Neural crest cell (in vitro differentiated cells): ENCODE measurements around the gene SV2B. TPM values are rescaled to one million over a fixed set of nuclear protein-coding genes. Genes with fewer than 3 reads are reported as not detected.
A peak's percentile ranks its signal among the peaks of the same experiment; 100 is the strongest.
"Not testable (repeated sequence)": the region's sequence is repeated elsewhere in the genome, so short reads cannot be mapped to it uniquely, and the experiment has no call there.

Experiments used
- DNase-seq: peaks from one replicate; pipeline ENCODE4 v3.0.0; 2021; ENCODE audit warnings: low read depth, mixed read lengths, low spot score
- H3K27ac Mint-ChIP-seq: one replicate; pipeline ENCODE4 v1.8.0; 2021; ENCODE audit warnings: mild to moderate bottlenecking, mixed read lengths; ENCODE audit not compliant: unreplicated experiment
- H3K27me3 Mint-ChIP-seq: 2 replicates; pipeline ENCODE4 v1.8.0; 2021; ENCODE audit warnings: low read depth, mild to moderate bottlenecking, mixed read lengths
- H3K36me3 Mint-ChIP-seq: 2 replicates; pipeline ENCODE4 v1.8.0; 2021; ENCODE audit warnings: low read depth, mild to moderate bottlenecking, mixed read lengths
- H3K4me1 Mint-ChIP-seq: 2 replicates; pipeline ENCODE4 v1.8.0; 2021; ENCODE audit warnings: mixed read lengths
- H3K4me3 Mint-ChIP-seq: one replicate; pipeline ENCODE4 v1.8.0; 2021; ENCODE audit warnings: mild to moderate bottlenecking, mixed read lengths
- H3K9me3 Mint-ChIP-seq: 2 replicates; pipeline ENCODE4 v1.8.0; 2021; ENCODE audit warnings: mixed read lengths
- CTCF ChIP-seq: fragments of 200-600 bp; sonication (generic); conservative IDR thresholded peaks from 2 replicates; pipeline ENCODE4 v1.5.0; 2021; ENCODE audit warnings: antibody characterized with exemption, mild to moderate bottlenecking
- total RNA-seq: library from RNA; stranded (reverse); gene quantifications from 2 replicates; pipeline ENCODE4 v1.2.1, GENCODE V29; 2021

The SV2B gene
- total RNA-seq, 1 donor from 2014 or later, result not detected

GRCh38 chr15:91331581-91331980 is 231.5 kb downstream of the SV2B start:
- no peaks in the 10 kb centered on the region for H3K4me1 Mint-ChIP-seq

GRCh38 chr15:91335702-91336101 is 235.6 kb downstream of the SV2B start:
- H3K9me3 Mint-ChIP-seq, result no peaks in the 10 kb centered on the region
- TF ChIP-seq CTCF, result no peak
- no peak overlapping the region for H3K27ac Mint-ChIP-seq
- no peak overlapping the region for H3K4me3 Mint-ChIP-seq
- peaks cover 17% of the 10 kb centered on the region for H3K27me3 Mint-ChIP-seq
- H3K4me1 Mint-ChIP-seq, result no peaks in the 10 kb centered on the region
- DNase-seq, result no peak
- no peaks in the 10 kb centered on the region for H3K36me3 Mint-ChIP-seq

More at GRCh38 chr15:91331581-91331980, 231.5 kb downstream of the SV2B start:
- Mint-ChIP-seq H3K9me3 (no peaks in the 10 kb centered on the region), H3K27ac (no peak overlapping the region), H3K4me3 (no peak overlapping the region), H3K27me3 (peaks cover 3% of the 10 kb centered on the region), H3K36me3 (peaks cover 2% of the 10 kb centered on the region)
- no peak for DNase-seq
- TF ChIP-seq CTCF, result no peak

GRCh38 chr15:91336687-91337086 is 236.6 kb downstream of the SV2B start:
- H3K4me1 Mint-ChIP-seq, result no peaks in the 10 kb centered on the region
- H3K9me3 Mint-ChIP-seq, result no peaks in the 10 kb centered on the region
- H3K27ac Mint-ChIP-seq, result no peak overlapping the region
- peaks cover 26% of the 10 kb centered on the region for H3K27me3 Mint-ChIP-seq
- no peak overlapping the region for H3K4me3 Mint-ChIP-seq
- H3K36me3 Mint-ChIP-seq, result no peaks in the 10 kb centered on the region
- no peak for DNase-seq
- TF ChIP-seq CTCF, result no peak

- no peak for TF ChIP-seq CTCF
- H3K27ac Mint-ChIP-seq, result no peak overlapping the region
These were observed 238.7 kb downstream of the SV2B start for GRCh38 chr15:91338766-91339165.

GRCh38 chr15:91342097-91342496 is 242.0 kb downstream of the SV2B start:
- Mint-ChIP-seq H3K4me1 (no peaks in the 10 kb centered on the region), H3K27me3 (peaks cover 52% of the 10 kb centered on the region), H3K36me3 (no peaks in the 10 kb centered on the region), H3K9me3 (no peaks in the 10 kb centered on the region), H3K4me3 (no peak overlapping the region), H3K27ac (no peak overlapping the region)
- DNase-seq, result no peak
- TF ChIP-seq CTCF, result no peak

More at GRCh38 chr15:91338766-91339165, 238.7 kb downstream of the SV2B start:
- Mint-ChIP-seq H3K9me3 (no peaks in the 10 kb centered on the region), H3K4me1 (no peaks in the 10 kb centered on the region), H3K36me3 (no peaks in the 10 kb centered on the region), H3K27me3 (peaks cover 36% of the 10 kb centered on the region), H3K4me3 (no peak overlapping the region)
- peak; percentile 32 for DNase-seq

- not testable (repeated sequence) for H3K4me3 Mint-ChIP-seq, H3K4me1 Mint-ChIP-seq
- peaks cover 47% of the 10 kb centered on the region for H3K27me3 Mint-ChIP-seq
These were observed 244.9 kb downstream of the SV2B start for GRCh38 chr15:91344912-91345311.

More at GRCh38 chr15:91344912-91345311, 244.9 kb downstream of the SV2B start:
- DNase-seq, H3K36me3 Mint-ChIP-seq, H3K27ac Mint-ChIP-seq, H3K9me3 Mint-ChIP-seq: not testable (repeated sequence)
